MM.1S (cell line): ENCODE measurements around the gene GSN.

ENCODE experiments used
- CTCF ChIP-seq: fragments of 300-600 bp; sonication (generic); IDR thresholded peaks from 2 replicates; pipeline ENCODE4 v1.5.1; 2016; ENCODE audit warnings: antibody characterized with exemption, low read length, mixed read lengths
- EZH2 ChIP-seq: fragments of 300-600 bp; sonication (generic); optimal IDR thresholded peaks from 2 replicates; pipeline ENCODE3; 2017; ENCODE audit warnings: low read depth, mild to moderate bottlenecking, antibody characterized with exemption, low read length, mixed read lengths
- EZH2phosphoT487 ChIP-seq: fragments of 300-600 bp; sonication (generic); IDR thresholded peaks from 2 replicates; pipeline ENCODE4 v1.6.1; 2018; ENCODE audit warnings: antibody characterized with exemption, low read length

- TF ChIP-seq EZH2phosphoT487 = no peak
- no peak for TF ChIP-seq EZH2
- TF ChIP-seq CTCF = no peak
Observed at GRCh38 chr9:121289026-121289771, 21.2 kb downstream of the GSN start.
